ENCODE results near the gene SLC47A1.
"Not testable (repeated sequence)": the region's sequence is repeated elsewhere in the genome, so short reads cannot be mapped to it uniquely, and the experiment has no call there.

Gene SLC47A1, protein sequence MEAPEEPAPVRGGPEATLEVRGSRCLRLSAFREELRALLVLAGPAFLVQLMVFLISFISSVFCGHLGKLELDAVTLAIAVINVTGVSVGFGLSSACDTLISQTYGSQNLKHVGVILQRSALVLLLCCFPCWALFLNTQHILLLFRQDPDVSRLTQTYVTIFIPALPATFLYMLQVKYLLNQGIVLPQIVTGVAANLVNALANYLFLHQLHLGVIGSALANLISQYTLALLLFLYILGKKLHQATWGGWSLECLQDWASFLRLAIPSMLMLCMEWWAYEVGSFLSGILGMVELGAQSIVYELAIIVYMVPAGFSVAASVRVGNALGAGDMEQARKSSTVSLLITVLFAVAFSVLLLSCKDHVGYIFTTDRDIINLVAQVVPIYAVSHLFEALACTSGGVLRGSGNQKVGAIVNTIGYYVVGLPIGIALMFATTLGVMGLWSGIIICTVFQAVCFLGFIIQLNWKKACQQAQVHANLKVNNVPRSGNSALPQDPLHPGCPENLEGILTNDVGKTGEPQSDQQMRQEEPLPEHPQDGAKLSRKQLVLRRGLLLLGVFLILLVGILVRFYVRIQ

DNA sequence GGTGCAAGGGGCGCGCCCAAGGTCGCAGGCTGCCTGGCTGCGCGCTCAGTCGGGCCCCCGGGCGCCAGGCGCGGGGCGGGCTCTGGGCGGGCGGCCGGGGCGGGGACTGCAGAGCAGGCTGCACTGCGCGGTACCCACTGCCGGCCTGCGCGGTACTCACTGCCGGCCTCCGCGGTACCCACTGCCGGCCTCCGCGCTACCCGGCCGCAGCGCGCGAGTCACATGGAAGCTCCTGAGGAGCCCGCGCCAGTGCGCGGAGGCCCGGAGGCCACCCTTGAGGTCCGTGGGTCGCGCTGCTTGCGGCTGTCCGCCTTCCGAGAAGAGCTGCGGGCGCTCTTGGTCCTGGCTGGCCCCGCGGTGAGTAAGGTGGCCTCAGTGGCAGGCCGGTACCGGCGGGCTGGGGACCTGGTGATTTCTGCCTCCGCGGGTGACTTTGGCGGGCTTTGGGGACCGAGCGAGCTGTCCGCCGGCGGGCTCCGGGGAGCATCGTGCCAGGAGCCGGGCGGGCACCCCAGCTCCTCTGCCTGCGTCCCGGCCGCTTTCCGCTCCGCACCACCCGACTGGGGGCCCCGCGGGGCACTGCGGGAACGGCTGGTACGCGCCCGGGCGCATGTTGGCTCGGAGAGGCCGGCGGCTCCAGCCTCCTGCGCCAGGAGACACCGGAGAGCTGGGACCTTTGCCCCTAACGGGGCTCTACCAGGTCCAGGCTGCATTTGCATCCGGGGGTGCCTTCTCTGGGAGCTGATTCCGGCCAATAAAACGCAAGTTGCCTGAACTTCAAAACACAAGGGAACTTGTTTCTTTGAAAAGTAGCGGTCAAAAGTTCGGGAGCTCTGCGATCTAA lies at the start of gene SLC47A1:
SLC47A1 (plus strand) TSS at position 137 of the 844 bp plus-strand sequence; CDS start at position 223, 86 bp downstream.
- DNase-seq, result no peak

DNA sequence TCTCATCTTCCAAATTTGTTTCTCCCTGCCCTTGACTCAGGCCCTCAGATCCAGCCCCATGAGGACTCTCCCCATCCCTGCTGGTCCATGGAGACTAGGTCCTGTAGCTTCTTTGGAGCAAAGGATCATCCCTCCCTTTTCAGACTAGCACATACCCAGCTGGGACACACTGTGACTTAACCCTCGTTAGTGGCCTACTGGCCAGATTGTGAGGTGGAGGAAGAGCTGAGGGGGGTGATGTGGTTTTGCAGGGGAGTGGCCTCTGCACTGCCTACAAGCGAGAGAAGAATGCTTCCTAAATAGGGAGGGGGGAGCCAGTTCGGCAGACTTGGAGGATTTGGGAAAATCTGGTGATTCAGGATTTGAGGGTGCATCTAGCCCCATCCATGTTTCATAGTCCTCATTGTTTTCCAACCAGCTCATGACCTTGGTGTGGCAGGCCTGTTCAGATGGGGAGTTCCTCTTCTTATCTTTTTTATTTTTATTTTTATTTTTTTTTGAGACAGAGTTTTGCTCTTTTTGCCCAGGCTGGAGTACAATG lies 47.8 kb upstream of the SLC47A1 start:
- DNase-seq, result no peak

DNA sequence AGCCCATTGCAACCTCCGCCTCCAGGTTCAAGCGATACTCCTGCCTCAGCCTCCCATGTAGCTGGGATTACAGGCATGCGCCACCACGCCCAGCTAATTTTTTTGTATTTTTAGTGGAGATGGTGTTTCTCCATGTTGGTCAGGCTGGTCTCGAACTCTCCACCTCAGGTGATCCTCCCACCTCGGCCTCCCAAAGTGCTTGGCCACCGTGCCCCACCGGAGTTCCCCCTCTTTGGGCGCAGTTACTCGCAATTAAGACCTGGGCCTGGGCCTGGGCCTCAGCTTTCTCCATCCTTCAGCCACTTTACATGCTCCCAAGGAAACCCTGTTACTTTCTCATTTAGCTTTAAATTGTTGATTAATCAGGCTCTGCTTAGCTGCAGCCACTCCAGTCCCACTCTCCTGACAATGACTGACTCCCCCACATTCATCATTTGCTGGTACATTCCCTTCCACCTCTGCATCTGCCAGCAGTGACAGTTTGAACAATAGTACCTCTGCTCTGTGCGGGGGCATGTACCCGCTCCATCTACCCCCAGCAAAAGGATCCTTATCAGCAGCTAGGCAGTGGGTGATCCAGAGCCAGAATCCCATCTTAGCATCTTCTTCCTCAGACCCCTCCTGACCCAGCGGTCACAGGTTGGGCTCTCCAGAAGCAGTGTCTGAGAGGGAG lies 47.2 kb upstream of the SLC47A1 start:
- no peak for DNase-seq

DNA sequence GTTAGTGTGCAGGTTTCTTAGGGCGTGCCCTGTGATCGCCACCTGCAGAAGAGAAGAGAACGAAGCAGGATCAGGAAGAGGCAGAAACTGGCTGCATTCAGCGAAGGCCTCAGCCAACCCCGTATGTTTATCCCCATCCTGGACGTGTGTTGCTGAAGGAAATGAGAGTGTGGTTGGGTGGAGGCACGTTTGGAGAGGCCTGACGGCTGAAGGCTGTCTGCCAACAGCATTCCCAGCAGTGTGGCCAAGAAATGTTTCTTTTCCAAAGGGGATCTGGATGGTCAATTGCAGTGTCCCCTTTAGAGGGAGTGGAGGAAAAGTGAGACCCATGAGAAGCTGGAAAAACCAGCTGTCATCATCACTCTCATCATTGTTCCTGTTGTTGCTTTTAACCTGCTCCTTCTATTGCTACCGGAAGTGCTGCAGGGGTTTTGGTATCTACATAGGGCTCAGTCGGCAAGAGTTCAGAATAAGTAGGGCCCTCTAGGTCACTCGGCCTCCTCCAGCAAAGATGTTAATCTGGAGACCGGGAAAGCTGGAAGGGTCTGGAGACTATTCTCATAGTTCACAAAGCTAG lies 46.5 kb upstream of the SLC47A1 start:
- no peak for DNase-seq

DNA sequence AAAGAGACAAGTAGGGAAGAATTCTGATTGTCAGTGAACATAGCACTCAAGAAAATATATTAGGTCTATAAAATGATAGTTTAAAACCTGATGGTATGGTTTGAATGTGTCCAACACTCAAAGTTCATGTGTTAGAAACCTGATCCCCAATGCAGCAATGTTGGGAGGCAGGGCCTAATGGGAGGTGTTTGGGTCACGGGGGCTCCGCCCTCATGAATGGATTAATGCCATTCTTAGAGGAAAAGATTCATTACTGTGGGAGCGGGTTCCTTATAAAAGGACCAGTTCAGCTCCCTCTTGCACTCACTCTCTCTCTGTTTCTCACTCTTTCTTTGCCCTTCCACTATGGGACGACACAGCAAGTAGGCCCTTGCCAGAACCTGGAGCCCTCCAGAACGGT lies 41.5 kb upstream of the SLC47A1 start:
- no peak for DNase-seq

DNA sequence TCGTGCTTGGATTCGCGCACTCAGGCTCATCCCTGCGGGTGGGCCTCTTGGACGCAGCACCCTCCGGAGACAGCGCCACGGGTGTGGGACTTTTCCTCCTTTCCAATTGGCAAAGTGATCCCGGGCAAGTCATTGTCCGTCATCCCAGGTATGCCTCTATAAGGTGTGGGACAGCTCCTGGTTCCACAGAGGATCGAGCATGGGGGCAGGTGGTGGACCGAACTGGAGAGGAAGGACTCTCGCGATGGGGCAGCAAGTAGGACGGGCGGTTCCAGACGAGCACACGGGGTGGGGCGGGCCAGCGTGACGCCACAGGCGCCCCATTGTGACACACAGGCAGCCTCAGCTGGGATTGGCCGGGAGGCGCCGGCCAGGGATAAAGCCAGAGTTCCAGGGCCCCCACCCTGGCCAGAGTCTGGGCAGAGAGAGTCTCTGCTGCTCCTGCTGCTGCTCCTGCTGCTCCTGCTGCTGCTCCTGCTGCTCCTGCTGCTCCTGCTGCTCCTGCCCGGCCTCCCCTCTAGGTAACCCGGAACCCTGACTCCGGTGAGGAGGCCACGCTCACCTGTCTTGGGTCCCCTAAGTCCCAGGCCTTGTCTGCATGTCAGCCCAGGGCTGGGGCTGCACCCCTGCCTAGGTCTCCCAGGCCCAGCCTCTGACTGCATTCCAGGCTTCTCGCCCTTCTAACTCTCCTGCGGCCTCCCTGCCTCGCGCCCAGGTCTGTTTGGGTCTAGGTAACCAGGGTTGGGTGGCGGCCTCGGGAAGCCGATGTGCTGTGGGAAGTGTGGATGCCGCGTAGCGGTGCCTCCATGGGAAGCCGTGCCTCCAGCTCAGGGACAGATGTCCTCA lies 38.5 kb upstream of the SLC47A1 start:
- DNase-seq, result no peak

DNA sequence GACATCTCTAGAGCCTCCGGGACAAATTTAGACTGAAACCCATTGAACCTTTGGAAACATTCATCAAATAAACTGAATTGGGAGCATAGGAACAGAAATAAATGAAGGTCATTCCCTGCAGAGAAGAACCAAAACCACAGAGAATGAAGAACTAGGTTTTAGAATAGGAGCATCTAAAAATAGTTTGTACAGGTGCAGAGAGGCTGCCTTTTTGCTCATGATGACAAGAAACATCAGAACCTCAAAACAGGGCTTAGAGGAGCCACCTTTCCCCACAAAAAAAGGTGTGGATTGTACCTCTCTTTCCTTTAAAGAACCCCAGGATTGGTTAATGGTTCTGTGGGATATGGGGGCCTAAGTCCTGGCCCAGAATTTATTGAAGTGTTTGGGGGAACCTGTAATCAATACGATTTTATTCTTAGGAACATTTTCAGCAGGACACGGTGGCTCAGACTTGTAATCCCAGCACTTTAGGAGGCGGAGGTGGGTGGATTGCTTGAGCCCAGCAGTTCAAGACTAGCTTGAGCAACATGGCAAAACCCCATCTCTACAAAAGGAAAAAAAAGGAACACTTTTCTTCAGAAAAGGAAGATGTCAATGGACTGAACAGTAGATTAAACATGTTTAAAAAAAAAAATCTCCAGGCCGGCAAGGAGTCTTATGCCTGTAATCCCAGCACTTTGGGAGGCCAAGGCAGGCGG lies 37.7 kb upstream of the SLC47A1 start:
- no peak for DNase-seq

DNA sequence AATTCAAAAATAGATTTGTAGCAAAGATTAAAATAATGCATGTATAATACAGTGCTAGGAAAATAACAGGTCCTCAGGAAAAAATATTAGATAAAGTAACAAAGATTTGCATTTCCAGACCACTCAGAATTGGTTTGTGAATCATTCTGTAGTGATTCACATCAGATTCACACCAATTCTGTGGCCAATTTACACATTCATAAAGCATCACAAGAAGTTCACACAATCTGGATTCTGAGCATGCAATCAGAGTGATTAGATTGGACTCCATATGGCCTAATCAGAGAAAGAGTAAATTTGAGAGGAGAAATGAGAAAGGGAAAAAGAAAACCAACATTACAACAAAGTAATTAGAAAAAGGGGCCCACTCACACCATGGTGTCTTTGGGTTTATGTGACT lies 36.0 kb upstream of the SLC47A1 start:
- DNase-seq, result no peak

DNA sequence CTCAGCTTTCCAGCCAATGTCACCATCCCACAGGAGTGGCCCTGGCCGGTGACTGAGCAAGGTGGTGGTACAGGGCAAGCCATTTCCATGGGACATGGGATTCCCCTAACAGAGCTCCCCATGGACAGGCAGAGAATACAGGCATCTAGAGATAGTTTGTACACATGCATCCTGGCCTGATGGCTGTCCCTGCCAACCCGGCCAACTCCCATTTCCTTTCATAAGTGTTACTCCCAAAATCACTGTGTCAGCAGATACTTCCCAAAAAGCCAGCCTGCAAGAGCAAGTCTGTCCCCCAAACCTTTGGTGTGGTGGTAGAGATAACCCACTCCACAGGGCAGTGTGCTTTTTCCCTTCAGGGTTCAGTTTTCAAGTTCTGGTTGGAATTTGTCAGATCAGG lies 32.4 kb upstream of the SLC47A1 start:
- no peak for DNase-seq

DNA sequence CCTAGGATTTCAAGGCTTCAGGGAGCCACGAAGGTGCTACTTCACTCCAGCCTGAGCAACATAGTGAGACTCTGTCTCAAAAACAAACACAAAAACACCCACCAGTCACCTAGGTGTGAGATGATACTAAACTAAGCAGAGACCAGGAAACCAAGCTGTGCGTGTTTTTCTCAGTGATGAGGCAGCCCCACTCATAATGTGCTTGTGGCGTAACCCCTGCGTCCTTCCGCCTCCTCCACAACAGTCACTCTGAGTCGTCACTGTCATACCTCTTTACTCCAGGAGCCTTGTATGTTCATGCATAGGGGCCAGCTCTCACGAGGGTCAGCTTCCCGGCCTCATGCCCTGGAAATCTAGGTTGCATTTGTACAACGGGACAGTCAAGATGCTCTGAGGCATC lies 31.1 kb upstream of the SLC47A1 start:
- DNase-seq, result no peak

DNA sequence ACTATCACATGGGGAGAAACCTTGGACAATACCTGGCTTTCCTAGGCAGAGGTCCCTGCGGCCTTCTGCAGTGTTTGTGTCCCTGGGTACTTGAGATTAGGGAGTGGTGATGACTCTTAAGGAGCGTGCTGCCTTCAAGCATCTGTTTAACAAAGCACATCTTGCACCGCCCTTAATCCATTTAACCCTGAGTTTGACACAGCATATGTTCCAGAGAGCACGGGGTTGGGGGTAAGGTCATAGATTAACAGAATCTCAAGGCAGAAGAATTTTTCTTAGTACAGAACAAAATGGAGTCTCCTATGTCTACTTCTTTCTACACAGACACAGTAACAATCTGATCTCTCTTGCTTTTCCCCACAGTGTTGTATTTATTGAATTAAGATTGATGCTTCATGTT lies 28.1 kb upstream of the SLC47A1 start:
- DNase-seq, result not testable (repeated sequence)

DNA sequence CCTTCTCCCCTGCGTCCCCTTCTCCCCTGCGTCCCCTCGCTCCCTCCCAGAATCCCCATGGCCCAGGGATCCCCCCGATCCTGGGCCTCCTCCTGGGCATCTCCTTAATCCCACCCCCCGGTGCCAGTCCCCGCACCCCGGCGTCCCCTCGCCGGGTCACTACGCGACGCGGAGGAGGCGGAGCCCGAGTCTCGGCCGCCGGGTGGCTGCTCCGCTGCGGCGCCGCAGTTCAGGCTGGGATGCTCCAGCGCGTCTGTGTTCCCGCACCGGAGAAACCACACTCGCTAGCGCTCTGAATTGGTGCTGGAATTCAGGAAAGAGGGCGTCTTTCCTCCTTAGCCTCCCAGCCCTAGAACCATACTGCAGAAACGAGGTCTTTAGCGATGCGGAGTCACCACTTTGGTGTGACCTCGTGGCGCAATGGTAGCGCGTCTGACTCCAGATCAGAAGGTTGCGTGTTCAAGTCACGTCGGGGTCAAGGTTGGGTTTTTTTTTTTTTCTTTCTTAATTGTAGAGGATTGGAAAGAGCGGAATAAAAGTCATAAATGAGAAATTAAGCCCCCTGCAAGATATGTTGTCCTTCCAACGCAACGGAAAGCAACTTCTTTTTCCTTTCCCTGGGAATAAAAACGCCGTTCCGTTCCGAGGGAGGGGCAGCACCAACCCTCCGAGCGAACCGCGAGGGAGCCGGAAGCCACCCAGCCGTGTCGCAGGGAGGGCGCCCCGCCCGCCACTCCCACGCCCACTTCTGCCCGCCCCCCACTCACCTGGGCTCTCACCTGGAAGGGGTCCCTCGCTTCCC lies 25.7 kb upstream of the SLC47A1 start:
- DNase-seq, result peak; percentile 86

DNA sequence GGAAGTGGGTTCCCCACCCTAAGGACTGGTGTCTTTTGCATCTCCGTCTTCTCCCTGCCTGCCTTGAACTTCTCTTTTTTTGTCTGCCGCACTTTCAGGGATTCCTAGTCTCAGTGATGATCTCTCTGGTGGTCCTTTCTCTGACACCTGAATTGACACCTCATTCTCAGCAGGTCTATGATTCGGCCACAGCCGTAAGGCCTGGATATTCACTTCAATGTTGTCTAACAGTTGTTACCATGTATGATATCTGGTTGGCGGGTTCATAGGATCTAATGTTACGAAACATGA lies 25.1 kb upstream of the SLC47A1 start:
- DNase-seq, result no peak

DNA sequence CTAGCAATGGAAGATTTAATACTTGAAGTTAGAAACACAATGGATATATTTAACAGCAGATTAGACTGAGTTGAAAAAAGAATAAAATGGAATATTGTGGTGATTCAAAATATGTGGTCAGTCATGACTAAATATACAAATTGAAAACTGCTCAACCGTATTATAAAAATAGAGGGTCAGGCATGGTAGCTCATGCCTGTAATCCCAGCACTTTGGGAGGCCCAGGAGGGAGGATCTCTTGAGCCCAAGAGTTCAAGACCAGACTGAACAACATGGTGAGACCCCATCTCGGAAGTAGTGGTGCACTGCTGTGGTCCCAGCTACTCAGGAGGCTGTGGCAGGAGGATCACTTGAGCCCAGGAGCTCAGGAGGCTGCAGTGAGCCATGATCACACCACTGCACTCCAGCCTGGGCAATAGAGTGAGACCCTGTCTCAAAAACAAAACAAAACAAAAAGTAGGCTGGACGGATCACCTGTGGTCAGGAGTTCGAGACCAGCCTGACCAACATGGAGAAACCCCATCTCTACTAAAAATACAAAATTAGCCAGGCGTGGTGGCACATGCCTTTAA lies 24.3 kb upstream of the SLC47A1 start:
- DNase-seq, result not testable (repeated sequence)

DNA sequence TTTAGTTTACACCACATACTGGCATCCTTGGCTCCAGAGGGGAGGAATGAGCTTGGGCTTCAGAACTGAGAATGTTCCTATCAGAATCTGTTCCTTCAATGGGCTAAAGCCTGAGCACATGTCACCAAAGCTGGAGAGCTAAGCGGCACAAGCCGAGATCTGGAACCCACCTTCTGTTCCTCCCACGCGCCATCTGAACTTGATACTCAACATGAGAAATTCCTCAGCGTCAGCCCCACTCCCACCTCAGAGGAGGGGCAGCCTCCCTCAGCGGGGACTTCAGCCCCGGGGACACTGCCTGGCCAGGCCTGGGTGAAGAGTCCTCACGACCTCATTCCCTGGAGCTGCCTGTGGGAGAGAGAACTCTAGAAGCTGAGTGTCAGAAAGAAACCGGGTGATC lies 22.8 kb upstream of the SLC47A1 start:
- DNase-seq, result no peak

DNA sequence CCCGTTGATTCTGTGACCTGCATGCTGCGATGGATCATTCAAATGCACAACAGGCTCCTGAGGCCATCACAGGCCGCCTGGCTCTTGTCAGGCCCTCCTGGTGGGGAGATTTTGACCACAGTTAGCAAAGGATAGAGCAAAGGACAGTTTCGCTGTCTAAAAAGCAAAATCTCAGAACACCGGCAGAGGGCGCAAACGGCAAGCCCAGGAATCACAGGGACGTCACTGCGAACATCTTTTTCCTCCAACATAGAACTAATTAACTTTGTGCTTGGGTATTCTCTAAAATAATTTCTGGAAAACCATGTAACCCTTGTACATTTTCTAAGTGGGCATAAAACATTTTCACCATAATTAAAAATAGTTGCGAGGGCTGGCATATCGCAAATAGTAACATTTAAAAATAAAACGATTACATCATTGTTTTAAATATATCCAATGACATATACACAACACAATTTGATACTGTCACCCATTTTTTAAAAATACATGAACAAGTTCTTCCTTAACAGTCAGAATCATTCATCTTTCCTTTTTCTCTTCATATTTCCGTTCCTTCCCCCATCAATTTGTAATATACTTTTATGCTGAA lies 19.7 kb upstream of the SLC47A1 start:
- DNase-seq, result peak; percentile 43

DNA sequence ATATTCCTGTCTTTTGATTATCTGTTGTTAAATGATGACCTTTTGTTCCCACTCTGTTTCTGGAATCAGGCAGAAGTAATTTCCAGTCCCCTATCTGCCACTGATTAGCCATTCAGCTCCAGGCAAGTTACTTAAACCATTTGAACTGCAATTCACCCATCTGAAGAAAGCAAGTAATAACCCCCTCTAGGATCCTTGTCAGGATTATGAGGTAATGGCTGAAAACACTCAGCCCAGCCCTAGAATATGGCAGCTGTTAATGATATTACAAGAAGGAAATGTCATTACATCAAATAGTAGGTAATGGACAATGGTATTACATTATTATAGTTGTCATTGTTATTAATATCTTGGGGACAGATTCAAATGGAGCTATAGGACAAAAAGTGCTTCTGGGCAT lies 16.0 kb upstream of the SLC47A1 start:
- no peak for DNase-seq

DNA sequence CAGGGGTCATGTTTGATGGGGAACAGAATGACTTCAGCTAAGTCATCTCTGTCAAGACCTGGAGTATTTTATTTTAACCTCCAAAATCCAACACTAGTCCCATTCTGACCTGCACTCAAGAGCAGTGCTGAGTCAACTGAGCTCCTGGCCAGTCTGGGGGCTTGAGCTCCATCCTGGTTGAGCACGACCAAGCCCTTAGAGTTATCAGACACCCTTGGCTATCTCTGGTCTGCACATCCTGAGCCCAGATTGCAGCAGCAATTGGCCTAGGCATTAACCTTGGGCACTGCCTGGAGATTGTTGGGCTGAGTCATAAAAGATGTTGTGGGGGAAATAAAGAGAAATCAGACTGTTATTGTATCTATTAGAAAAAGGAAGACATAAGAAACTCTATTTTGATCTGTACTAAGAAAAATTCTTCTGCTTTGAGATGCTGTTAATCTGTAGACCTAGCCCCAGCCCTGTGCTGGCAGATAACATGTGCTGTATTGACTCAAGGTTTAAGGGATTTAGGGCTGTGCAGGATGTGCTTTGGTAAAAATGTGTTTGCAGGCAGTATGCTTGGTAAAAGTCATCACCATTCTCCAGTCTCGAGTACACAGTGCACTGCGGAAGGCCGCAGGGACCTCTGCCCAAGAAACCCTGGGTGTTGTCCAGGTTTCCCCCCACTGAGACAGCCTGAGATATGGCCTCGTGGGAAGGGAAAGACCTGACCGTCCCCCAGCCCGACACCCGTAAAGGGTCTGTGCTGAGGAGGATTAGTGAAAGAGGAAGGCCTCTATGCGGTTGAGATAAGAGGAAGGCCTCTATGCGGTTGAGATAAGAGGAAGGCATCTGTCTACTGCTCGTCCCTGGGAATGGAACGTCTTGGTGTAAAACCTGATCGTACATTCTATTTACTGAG lies 14.0 kb upstream of the SLC47A1 start:
- DNase-seq, result not testable (repeated sequence)

All from T1000 (cell line).